ENCODE results near the gene TULP4.
A peak's percentile ranks its signal among the peaks of the same experiment; 100 is the strongest.

GRCh38 chr6:158559895-158560835, 247.9 kb downstream of the TULP4 start, which contains the start of gene TMEM181:
- peak; percentile 74 to 83 for TF ChIP-seq POLR2A (IDR thresholded peaks at IDR 0.05)
- TF ChIP-seq CTCF (IDR thresholded peaks at IDR 0.05 in 4 of 5, conservative IDR thresholded peaks at IDR 0.05 in 1 of 5) = peak in 2 of 5 experiments; percentile 11 to 12

Data from gastrocnemius medialis (tissue), 4 donors.